ENCODE data around the gene EIPR1.

EIPR1 gene

DNA sequence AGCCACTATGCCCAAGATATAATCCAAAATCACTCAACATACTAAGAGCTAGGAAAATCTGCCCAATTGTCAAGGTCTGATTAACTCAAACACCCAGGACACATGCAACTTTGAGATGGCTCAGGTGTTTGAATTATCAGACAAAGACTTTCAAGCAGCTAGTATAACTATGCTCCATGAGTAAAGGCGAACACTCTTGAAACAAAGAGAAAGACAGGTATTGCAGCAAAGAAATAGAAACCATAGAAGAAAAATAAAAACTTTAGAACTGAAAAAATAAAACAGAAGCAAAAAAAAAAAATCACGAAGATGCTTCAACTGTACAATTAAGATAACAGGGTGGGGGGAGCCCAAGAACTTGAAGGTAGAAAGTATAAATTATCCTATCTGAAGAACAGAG, 214.2 kb downstream of the EIPR1 start:
- in situ Hi-C loops (cut with HindIII; ENCODE audit: low pct_ligation_motif_present, low pct_unique_long_range_greater_than_20kb, low sequenced_read_pairs) = no loop called here
- no peak for DNase-seq

DNA sequence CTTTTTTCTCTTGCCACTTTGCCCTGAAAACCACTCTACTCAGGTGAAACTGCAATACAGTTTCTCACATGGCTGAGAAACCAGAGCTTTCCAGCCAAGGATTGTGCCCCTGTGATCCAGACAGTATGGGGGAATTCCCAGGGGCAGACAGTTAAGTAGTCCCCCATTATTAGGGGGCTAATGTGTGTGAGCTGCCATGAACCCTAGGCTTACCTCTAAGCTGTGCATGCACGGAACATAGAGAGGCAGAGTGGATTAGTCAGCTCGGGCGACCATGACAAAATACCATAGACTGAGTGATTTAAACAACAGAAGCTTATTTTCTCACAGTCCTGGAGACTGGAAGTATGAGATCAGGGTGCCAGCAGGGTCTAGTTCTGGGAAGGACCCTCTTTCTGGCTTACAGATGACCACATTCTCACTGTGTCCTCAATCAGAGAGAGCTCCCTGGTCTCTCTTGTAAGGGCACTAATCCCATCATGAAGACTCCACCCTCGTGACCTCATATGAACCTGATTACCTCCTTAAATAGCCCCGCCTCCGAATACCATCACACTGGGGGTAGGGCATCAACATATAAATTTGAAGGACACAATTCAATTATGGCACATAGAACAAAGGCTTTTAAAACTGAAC, 215.1 kb downstream of the EIPR1 start:
- DNase-seq = no peak
- in situ Hi-C loops (cut with HindIII; ENCODE audit: low pct_ligation_motif_present, low pct_unique_long_range_greater_than_20kb, low sequenced_read_pairs) = no loop called here

DNA sequence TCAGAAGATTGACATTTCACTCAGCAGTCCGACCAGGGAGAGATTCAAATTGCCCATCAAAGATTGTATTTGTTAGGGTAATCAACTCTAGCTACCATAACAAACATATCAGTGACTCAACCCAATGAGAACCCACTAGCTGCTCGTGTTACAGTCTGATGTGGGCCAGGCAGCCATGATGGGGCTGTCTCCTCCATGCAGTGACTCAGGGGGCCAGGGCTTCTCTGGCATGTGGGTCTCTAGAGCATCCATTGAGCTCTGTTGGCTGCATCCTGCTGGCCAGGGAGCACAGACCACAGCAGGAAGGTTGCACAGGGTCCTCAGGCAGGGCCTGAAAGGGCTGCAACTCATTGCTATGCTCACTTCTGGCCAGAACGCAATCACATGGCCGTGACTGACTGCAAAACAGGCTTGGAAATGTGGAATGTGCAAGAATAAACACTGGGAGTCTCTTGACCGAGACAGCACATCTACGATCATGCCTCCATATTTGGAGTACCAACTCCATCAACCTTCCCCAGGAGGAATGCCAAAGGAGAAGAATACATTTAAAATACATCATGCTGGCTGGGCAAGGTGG, 216.8 kb downstream of the EIPR1 start:
- in situ Hi-C loops (cut with HindIII; ENCODE audit: low pct_ligation_motif_present, low pct_unique_long_range_greater_than_20kb, low sequenced_read_pairs) = no loop called here

DNA sequence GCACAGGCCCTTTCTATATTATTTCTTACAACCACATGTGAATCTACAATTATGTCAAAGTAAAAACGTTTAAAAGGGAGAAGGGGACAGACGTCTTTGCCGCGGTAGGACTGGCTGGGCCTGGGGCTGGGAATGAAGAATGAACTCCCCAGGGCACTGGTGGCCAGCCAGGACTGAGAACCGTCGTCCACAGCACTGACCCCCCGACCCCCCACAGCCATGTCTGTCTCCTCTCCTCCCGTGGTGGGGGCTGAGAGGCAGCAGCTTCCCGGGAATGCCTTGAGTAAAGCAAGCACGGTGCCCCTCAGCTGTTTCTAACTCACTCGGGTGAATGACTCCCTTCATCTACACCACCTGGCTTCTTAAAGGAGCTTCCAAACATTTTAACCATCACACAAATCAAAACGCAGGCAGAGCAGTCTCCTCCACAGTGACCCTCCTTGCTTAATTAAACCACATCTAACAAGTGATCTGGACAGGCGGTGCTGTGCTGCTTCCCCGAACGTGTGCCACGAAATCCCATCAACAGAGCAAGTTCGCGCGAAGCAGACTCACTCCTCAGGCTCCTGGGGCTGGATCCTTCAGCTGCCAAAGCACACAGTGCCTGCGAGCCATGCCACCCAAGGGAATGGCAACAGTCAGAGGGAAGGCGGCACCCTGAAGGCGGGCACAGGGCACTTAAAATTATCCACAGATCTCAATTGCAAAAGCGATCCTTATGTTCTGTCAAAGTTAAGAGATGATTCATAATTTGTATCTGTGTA, 217.7 kb downstream of the EIPR1 start:
- no peak for DNase-seq
- in situ Hi-C loops (cut with HindIII; ENCODE audit: low pct_ligation_motif_present, low pct_unique_long_range_greater_than_20kb, low sequenced_read_pairs) = no loop called here

More for the DNA sequence above, 216.8 kb downstream of the EIPR1 start:
- DNase-seq = no peak

DNA sequence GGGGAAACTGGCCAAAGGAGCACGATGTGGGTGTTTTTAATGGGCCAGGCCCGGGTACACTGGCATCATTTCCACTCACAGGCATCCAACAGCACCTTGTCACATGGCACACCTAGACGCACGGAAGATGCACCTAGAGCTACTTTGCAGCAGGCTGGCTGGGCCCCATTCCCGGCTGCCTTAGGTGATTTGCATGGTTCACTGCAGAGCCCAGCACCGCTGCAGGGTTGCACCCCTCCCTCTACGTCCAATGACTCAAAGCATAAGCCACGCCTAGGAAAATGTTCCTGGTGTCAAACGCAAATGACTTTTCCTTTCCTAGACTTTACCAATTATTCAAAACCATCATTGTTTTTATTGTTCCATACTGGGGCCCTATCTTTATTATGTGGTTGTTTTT, 222.9 kb downstream of the EIPR1 start:
- DNase-seq = no peak
- in situ Hi-C loops (cut with HindIII; ENCODE audit: low pct_ligation_motif_present, low pct_unique_long_range_greater_than_20kb, low sequenced_read_pairs) = no loop called here

DNA sequence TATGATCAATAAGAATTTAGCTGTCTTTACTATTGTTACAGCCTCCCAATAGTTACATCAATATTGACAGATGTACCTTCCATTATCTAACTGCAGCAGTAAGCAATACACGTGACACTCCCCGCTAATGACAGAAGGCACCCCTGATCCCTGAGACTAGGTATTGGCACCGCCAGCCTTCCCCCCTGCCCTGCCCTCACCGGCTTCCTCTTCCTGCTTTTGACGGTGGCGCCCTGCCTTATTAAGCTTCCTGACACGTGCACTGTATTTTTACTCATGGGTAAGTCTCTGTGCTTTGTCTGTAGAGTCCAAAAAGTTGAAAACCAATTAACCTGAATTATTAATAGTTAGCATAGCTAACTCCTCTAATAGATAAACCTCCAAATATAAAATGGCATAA, 223.5 kb downstream of the EIPR1 start:
- in situ Hi-C loops (cut with HindIII; ENCODE audit: low pct_ligation_motif_present, low pct_unique_long_range_greater_than_20kb, low sequenced_read_pairs) = no loop called here
- DNase-seq = no peak

DNA sequence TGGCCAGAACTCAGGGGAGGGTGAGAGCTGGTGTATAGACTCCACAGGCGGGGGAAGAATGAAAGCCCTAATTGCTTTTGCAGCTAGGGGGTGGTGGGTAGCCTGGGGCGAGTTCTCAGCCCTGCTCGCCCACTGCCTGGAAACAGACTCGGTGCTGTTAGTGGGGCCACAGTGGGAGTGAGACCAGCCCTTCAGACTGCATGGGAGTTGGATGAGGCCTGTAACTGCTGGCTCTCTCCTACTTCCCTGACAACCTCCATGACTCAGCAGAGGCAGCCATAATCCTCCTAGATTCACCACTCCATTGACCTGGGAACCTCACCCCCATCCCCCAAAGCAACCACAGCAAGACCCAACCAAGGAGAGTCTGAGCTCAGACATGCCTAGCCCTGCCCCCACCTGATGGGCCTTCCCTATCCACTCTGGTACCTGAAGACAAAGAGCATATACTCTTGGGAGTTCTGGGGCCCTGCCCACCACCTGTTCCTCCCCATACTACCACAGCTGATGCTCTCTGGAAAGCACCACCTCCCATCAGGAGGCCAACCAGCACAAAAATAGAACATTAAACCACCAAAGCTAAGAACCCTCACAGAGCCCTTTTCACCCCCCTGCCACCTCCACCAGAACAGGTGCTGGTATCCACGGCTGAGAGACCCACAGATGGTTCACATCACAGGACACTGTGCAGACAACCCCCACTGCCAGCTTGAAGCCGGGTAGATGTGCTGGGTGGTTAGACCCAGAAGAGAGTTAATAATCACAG, 226.3 kb downstream of the EIPR1 start:
- DNase-seq = no peak
- in situ Hi-C loops (cut with HindIII; ENCODE audit: low pct_ligation_motif_present, low pct_unique_long_range_greater_than_20kb, low sequenced_read_pairs) = no loop called here

DNA sequence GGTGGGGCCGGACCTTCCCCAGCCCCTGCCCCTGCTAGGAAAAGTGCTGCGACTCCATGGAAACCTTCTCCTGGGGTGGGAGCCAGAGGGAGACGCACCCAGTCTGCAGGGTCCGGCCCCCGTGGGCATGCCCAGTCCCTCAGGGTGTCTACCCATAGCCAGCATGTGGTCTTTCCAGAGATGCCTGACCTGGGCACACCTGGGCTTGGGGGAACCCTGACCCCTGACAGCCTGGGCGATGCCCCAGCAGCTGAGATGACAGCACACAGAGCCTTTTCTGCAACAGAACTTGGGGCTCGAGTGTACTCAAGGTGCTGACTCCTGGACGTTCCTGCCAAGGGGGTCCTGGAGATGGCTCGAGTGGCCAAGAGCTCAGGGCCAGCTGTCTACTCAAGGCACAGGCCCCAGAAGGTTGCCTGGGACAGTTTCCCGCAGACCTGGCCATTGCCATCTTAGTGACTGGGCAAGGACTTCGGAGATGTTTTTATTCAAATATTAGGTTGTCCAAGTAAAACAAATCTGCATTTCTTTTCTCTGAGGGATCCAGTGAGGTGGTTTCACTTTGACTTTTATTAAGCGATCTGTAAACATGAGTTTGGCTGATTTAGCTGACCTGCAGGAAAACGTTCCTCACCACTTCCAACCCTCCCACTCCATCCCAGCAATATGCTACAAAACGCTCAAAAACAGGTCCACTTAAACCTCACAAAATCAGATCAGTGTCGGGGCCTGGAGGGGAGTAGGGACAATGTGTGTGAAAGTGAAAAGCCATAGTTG, 228.0 kb downstream of the EIPR1 start:
- in situ Hi-C loops (cut with HindIII; ENCODE audit: low pct_ligation_motif_present, low pct_unique_long_range_greater_than_20kb, low sequenced_read_pairs) = no loop called here

DNA sequence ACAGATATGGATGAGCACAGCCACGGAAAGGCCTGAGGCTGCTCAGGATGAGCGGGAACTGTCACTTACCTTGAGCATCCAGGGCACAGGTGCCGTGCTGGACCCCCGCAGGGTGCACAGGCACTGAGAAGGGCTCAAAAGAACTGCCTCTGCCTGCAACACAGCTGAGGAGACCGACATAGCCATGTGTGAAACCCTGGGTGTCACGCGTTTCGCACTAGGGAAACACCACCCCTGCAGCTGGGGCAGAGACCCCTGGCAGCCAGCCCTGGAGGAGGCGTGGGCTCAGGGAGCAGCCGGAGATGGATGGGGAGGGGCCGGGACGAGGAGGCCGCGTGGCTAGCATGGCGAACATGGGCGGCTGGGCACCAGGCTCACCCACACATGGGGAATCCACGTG, 228.9 kb downstream of the EIPR1 start:
- in situ Hi-C loops (cut with HindIII; ENCODE audit: low pct_ligation_motif_present, low pct_unique_long_range_greater_than_20kb, low sequenced_read_pairs) = no loop called here
- DNase-seq = no peak

More for the DNA sequence above, 228.0 kb downstream of the EIPR1 start:
- no peak for DNase-seq

DNA sequence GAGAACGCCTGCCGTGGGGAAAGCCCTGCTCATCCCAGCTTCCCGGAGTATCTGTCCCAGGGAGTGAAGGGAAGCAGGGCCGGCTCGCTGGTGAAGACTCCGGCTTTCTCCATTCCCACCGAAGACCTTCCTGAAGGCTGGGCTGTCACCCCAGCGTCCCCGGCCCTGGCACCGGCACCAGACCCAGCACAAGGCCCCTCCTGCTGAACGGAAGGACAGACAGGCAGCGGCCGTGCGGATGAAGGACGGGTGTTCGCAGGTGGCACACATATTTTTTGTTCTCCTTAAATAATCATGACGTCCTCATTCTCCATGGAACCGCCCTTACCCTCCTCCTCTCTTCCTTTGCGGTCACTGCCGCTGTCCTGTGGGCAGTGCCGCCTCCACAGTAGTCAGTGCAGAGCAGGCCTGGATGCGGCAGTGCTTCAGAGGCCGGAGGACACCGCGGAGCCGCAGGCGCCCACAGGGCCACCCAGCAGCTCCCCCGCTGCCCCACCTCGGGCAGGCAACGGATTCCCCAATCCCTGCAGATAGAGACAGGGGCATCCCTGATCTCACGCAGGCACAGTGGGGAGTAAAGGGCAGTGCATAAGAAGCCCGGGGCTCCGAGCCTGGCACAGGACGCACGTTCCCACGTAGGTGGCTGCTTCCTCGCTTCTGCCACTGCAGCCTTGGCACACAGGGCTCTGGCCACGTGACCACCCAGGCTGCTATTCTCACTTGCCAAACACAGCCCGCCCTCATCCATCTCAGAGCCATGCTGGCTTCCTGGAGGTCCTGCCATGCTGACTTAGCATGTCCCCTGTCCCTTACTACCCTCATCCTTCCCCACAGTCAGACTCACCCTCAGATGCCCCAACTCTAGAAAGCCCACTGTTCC, 229.7 kb downstream of the EIPR1 start:
- no peak for DNase-seq
- in situ Hi-C loops (cut with HindIII; ENCODE audit: low pct_ligation_motif_present, low pct_unique_long_range_greater_than_20kb, low sequenced_read_pairs) = no loop called here

DNA sequence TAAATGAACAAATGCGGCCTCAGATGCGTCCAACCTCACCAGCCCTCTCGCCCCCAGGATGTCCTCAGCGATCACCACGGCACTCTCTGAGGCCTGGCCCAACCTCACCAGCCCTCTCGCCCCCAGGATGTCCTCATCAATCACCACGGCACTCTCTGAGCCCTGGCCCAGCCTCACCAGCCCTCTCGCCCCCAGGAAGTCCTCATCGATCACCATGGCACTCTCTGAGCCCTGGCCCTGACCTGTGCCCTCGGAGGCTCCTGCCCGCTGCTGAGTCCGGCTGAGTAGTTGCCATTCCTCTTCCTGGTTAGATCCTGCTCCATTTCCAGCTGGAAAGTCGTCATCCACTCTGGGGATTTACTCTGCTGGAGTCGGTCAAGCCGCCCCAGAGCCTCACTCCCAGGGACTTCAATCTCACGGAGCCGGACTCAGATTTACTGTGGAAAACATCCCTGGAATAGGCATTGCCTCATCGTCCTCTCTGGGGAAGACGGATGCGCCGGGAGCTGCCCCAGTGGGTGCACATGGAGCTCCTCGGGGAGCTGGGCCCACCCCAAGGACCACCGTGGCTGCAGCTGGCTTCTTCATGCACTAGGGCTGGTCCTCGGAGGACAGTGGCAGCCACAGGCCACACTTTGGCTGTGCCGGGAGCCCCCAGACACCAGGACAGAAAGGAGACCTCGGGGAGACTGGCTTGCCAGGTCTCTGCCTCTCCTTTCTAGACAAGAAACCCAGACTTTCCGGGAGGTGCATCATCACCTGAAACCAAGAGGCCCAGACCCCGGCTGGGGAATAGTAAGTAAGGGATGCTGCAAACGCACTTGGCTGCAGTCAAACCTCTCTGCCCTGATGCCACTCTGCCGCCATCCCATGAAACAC, 230.6 kb downstream of the EIPR1 start:
- DNase-seq = no peak
- in situ Hi-C loops (cut with HindIII; ENCODE audit: low pct_ligation_motif_present, low pct_unique_long_range_greater_than_20kb, low sequenced_read_pairs) = no loop called here

DNA sequence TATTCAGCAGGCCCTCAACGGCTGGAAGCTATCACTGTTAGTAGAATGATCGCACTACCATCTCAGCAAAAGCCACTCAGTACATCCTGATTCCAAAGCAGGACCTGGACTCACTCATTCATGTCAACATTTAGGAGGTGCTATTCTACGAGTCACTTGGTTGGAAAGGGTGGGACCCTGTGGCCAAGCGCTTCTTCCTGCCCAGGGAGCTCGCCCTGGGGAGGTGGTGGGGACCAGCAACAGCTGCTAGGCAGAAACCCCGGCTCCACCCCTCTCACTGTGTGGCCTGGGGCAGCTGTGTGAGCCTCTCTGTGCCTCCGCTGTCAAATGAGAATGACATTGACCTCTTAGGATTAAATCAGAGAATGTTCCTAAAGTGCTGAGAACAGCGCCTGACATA, 231.4 kb downstream of the EIPR1 start:
- no peak for DNase-seq
- in situ Hi-C loops (cut with HindIII; ENCODE audit: low pct_ligation_motif_present, low pct_unique_long_range_greater_than_20kb, low sequenced_read_pairs) = no loop called here

DNA sequence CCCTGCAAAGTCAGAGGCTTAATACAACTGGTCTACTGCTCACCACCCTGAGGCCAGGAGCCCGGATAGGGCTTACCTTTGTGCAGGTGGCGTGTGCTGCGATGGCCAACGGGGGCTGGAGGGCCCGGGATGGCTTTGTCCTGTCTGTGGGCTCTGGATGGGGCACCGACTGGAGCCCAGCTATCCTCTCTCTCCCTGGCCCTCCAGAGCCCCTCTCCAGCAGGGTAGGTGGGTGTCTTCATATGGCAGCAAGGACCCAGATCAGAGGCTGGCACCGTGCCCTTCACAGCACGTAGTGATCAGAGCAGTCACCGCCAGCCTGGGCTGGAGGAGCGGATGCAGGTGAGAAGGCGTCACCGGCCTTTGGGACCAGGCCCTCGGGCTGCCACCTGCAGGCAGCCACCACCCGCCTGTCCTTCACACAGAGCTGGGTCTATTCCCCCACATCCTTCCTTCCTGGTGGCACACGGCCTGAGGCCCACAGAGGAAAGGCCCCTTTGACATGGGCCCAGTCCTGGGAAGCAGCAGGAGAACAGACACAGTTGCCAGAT, 232.1 kb downstream of the EIPR1 start:
- no peak for DNase-seq
- in situ Hi-C loops (cut with HindIII; ENCODE audit: low pct_ligation_motif_present, low pct_unique_long_range_greater_than_20kb, low sequenced_read_pairs) = no loop called here

DNA sequence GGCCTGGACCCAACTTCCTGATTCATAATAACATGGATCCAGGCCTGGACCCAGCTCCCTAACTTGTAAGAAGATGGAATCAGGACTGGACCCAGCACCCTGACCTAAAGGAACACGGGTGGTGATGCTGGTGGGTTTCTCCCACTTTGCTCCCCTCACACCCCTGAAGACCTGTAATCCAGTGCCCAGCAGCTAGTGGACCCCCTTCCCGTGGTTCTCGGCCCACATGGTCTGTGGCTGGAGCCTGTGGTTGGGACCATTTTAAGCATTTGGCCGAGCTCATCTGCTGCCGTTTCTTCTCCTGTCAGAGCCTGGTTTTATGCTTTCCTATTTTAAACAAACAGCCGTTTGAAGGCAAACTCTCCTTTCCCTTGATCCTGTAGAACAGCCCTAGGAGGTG, 232.8 kb downstream of the EIPR1 start:
- in situ Hi-C loops (cut with HindIII; ENCODE audit: low pct_ligation_motif_present, low pct_unique_long_range_greater_than_20kb, low sequenced_read_pairs) = no loop called here

DNA sequence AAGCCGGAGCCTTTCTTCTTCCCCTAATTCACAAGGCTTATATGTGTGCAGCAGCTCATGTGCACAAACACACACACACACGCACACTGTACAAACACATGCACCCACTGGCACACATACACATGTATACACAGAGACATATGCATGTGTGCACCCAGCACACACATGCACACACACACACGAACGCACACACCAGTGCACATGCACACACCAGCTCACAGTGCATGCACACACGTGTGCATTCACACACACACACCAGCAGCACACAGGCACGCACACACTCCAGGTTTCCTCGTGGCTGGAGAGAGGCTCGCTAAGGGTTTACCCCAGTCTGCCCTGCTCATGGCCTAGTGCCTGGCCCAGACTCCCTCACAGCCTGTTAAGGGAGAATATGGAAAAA, 234.0 kb downstream of the EIPR1 start:
- no peak for DNase-seq
- in situ Hi-C loops (cut with HindIII; ENCODE audit: low pct_ligation_motif_present, low pct_unique_long_range_greater_than_20kb, low sequenced_read_pairs) = no loop called here

More for the DNA sequence above, 232.8 kb downstream of the EIPR1 start:
- no peak for DNase-seq

DNA sequence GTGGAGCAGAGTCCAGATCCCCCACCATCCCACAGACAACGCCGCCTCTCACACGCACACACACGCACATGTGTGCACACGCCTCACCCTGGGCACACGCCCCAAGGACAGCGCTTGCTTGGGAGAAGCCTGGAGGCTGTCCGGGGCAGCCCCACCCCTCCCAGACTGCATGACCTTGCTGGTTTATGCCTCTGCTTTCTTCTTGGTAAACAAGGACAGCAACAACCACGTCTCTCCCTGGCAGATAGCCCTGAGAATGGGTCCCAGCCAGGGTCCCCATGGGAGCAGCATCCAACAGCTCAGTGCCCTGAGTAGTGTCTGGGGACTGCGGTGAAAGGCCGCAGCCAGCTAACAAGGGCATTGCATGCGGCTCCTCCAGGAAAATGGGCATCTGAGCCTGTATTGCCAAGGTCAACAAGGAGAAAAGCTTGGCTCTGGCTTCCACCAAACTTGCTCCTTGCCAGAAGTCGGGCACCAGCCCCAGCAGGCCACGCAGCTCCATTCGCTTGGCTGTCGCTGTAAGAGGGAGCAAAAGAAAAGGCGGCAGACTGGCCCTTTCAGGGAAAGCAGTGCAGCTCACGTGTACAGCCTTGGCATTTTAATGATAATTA, 234.6 kb downstream of the EIPR1 start:
- in situ Hi-C loops (cut with HindIII; ENCODE audit: low pct_ligation_motif_present, low pct_unique_long_range_greater_than_20kb, low sequenced_read_pairs) = no loop called here

More for the DNA sequence above, 234.6 kb downstream of the EIPR1 start:
- DNase-seq = no peak

All from ACHN (cell line).